Activated gamma-delta T cell treated with anti-CD3 and anti-CD28 coated beads, Interleukin-2, amount 50 U/mL, for 16 hours (primary cell): ENCODE results near the gene RAN.
"Not testable (repeated sequence)": the region's sequence is repeated elsewhere in the genome, so short reads cannot be mapped to it uniquely, and the experiment has no call there.

Source experiments
- DNase-seq: peaks from one replicate; pipeline ENCODE4 v3.0.0-alpha.2; 2020; ENCODE audit warnings: low read depth

Gene RAN

DNA sequence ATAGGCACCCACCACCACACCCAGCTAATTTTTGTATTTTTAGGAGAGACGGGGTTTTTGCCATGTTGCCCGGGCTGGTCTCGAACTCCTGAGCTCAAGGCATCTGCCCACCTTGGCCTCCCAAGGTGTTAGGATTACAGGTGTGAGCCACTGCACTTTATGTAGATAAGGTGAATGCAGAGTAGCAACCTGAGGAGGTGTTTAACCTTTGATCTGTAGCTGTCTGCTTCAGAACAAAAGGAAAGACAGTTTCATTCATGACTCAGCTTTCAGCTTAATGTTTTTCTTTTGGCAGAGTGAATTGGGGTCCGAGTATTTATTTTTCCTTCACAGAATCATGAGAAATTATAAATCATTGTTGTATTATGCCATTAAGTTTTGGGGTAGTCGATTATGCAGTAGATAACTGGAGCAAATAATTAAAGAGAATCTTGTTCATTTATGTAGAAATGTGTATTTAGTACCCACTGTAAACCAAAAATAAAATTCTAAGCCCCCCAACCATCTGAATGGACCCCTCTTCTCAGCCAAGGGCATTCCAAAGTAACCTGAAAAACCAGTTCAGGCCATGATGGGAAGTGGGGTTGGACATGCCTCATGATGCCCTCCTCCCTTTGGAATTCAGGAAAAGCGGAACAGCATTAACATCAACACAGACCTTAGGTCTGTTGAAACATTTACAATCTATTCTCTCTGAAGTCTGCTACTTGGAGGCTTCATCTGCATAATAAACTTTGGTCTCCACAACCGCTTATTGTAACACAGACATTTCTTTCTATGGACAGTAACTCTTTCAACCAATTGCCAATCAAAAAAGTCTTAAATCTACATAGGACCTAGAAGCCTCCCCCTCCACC, 22.1 kb upstream of the RAN start:
- no peak for DNase-seq

DNA sequence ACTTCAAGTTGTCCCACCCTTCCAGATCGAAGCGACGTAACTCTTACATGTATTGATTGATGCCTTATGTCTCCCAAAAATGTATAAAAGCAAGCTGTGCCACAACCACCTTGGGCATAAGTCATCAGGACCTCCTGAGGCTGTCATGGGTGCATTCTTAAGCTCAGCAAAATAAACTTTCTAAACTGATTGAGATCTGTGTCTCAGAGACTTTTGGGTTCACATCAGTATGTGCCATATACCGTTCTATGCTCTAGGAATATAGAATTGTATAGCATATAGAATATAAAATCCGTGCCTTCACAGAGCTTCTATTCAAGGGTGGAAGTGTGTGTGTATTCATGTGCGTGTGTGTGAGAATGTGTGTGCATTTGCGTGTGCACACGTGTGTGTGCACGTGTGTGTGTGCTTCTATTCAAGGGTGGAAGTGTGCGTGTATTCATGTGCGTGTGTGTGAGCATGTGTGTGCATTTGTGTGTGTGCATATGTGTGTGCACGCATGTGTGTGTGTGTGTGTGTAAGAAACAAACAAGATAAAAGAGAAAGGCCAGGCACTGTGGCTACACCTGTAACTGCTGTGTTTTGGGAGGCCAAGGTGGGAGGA, 21.3 kb upstream of the RAN start:
- no peak for DNase-seq

DNA sequence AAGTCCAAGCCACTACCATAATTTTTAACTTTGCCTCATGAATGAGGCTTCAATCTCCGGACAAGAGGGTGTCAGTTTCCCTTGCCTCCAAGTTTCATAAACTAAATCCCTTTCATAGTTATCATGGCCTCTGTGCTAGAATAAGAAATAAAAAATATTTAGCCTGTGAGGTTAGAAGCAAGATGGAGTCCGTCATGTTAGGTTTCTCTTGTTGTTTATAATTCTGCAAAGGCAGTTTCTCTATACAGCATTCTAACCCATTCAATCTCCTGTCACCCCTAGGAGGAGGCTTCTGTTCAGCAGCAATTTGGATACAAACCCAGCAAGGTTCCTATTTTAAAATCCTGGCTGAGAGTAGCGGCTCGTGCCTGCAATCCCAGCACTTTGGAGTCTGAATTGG, 15.8 kb upstream of the RAN start:
- no peak for DNase-seq

DNA sequence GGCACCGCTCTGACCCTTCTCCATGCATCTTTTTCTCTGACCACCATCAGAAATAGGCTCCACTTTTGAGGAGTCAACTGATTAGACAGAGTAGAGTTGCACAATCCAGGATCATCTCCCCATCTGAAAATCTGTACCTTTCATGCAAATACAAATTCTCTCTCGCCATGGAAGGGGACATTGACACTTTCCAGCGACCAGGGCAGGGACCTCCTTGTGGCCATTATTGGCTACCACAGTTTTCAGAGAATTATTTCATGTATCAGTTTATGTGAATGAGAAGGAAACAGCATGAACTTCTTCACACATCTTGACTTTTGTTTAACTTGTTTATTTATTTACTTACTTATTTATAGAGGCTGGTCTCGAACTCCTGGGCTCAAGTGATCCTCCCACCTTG, 13.8 kb upstream of the RAN start:
- DNase-seq: no peak

GRCh38 chr12:130859161-130859560, 12.7 kb upstream of the RAN start:
- no peak for DNase-seq

DNA sequence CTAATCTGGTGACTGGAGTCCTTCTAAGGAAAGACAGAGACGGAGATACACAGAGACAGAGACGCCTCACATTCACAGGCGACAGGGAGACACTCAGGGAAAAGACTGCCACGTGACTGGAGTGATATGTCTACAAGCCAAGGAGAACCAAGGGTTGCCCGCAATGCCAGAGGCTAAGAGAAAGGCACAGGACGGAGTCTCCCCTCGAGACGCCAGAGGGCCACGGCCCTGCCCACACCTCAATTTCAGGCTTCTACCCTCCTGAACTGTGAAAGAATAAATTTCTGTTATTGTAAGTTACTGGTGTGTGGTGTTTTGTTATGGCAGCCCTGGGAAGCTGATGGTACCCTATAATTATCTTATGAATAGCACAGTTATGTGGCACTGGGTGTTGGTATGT, 11.6 kb upstream of the RAN start:
- DNase-seq: no peak

DNA sequence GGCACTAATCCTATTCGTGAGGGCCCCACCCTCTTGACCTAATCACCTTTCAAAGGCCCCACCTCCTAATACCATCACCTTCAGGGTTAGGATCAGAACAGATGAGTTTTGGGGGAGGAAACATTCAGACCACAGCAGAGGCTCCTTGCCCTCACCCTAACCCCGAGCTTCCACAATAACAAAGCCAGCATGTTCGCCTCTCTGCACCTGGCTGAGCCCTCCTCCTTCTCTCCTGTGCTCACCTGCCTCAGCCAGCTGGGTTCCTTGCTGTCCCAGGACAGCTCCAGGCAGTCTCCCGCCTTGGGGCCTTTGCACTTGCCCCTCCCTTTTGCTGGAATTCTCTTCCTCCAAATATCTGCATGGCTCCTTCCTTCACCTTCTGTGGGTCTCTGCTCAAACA, 9.7 kb upstream of the RAN start:
- DNase-seq: no peak

- DNase-seq: not testable (repeated sequence)
Measured at GRCh38 chr12:130862771-130863170, 9.1 kb upstream of the RAN start.

GRCh38 chr12:130863298-130863697, 8.6 kb upstream of the RAN start:
- DNase-seq: no peak

- no peak for DNase-seq
Measured at GRCh38 chr12:130868412-130868811, 3.5 kb upstream of the RAN start.

DNA sequence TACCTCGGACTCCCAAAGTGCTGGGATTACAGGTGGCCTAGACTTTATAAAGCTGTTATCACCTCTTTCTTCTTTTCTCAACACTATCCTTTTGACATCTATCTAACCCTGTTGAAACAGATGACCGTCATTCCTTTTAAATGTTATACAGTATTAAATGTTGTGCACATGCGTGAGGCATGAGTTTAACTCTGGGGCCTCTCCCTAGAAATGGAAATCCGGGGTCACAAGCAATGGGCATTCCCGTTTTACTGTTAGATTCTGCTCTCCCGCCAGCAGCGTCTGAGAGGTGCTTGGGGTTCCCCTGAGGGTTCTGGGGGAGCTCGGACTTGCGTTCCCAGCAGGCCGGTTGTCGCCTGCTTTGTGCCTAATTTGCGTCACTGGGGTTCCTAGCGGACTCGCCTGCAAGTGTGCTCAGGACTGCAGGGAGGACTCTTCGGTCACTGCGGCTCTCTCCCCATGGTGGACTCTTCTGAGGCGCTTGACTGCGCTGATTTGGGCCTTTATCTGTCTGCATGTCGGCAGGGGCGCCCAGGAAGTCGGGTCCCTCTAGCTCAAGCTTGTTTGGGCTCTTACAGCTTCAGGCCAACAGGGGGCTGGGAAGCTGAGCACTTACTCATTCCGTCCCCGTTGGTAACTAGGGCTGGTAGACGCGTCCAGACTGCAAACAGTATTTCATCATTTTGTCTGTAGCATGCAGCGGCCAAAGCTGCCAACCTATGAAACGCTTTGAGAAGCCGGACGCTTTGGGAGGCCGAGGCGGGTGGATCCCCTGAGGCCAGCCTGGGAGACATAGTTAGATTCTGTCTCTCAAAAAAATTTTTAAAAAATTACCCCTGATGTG, 1.2 kb upstream of the RAN start:
- peak; percentile 51 for DNase-seq

DNA sequence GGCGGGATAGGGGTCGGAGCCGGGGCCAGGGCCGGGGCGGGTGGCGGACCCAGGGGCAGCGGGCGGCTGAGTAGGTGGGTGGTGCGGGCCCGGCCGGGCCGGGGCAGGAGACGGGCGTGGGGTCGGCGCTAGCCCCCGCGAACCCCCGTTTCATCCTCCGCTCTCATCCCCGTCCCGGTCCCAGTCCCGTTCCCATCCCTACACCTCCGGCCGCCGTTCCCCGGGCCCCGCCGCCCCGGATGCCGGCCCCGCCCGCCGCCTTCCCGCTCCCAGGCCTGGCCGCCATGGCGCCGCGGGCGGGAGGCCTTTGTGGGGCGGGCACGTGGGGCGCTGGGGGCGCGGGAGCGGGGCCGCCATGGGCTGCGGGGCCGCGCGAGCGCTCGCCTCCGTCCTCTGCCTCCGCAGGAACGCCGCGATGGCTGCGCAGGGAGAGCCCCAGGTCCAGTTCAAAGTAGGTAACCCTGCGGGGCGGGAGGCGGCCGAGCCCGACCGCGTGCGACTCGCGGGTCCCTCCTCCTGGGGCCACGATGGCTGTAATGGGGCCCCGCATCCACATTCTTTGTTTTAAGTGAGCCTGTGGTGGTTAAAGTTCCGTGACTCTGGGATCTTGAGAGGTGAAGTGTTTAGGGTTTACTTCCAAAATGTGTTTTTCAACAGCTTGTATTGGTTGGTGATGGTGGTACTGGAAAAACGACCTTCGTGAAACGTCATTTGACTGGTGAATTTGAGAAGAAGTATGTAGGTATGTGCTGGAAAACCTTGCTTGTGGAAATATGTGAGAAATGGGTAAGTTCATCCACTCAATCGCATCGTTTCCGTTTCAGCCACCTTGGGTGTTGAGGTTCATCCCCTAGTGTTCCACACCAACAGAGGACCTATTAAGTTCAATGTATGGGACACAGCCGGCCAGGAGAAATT, 572 bp downstream of the RAN start:
- no peak for DNase-seq

- no peak for DNase-seq
Measured at GRCh38 chr12:130873106-130873795, 1.4 kb downstream of the RAN start.

DNA sequence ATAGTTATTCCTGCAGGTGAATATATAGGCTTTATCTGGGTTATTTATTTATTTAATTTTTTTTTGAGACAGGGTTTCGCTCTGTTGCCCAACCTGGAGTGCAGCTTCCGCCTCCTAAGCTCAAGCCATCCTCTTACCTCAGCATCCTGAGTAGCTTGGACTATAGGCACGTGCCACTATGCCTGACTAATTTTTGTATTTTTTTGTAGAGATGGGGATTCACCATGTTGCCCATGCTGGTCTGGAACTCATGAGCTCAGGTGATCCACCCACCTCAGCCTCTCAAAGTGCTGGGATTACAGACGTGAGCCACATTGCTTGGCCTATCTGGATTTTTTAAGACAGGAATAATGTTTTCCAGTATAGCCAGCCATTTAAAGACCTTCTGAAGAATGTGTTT, 2.0 kb downstream of the RAN start:
- no peak for DNase-seq

- no peak for DNase-seq
Measured at GRCh38 chr12:130874696-130875095, 2.8 kb downstream of the RAN start.

DNA sequence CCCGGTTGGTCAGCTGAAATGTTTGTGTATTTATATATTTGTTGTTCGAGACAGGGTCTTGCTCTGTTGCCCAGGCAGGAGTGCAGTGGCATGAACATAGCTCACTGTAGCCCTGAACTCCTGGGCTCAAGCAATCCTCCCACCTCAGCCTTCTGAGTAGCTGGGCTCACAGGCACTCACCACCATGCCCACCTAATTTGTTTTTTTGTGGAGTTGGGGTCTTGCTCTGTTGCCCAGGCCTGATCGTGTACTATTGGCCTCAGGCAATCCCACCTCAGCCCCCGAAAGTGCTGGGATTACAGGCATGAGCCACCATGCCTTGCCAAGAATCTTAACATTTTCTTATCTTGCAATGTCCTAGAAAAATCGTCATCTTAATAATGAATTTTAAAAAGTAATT, 3.3 kb downstream of the RAN start:
- no peak for DNase-seq

DNA sequence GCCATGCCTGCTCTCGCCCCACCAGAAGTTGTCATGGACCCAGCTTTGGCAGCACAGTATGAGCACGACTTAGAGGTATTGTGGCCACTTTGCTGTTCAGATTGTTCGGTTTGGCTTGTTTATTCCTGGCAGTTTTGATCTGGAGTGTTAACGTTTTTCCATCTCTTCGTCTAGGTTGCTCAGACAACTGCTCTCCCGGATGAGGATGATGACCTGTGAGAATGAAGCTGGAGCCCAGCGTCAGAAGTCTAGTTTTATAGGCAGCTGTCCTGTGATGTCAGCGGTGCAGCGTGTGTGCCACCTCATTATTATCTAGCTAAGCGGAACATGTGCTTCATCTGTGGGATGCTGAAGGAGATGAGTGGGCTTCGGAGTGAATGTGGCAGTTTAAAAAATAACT, 3.8 kb downstream of the RAN start:
- DNase-seq: not testable (repeated sequence)

GRCh38 chr12:130876297-130876696, 4.4 kb downstream of the RAN start:
- no peak for DNase-seq

DNA sequence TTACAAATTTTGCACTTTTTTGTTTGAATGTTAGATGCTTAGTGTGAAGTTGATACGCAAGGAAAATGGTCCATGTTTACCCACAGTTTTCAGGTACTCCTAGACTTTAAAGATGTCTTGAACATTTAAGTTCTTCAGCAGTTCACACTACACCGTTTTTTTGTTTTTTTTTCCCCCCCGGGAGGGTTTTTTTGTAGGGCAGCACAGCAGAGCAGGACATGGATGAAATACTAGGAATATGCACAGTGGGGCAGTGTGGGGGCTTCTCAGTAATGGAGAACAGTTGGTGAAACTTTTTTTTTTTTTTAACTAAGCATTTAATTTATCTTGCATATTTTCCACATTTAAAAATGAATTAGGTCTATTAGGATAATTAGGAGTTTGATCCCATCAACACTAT, 4.9 kb downstream of the RAN start:
- DNase-seq: no peak

DNA sequence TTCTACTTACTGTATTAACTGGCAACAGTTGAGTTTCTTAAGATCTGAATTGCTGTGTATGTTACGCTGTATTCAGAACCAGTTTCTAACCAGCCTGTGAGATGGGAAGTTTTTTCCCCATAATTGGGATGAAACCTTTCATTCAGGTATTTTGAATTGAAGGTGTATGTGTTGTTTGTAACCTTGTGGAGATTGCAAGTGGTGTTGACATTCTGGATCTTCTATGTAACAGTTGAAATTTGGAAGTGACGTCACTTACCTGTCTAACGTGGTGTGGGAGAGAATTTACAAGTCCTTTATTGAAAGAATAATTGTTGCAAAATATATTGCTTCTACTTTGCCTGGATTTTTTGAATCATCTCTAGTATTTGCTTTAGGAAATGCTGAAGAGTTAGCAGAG, 5.5 kb downstream of the RAN start:
- no peak for DNase-seq
